Trophoblast cell (in vitro differentiated cells and primary cell): ENCODE results near the gene MPO.

ENCODE experiments used
- DNase-seq, 2 donors: peaks; one replicate each; pipeline ENCODE4 v3.0.0-alpha.2; 2016
- H2AFZ ChIP-seq: 2 replicates; pipeline ENCODE4 v1.6.1; 2013; ENCODE audit warnings: low read length, moderate library complexity, mild to moderate bottlenecking; ENCODE audit not compliant: insufficient read depth, poor library complexity
- H2AK5ac ChIP-seq: 2 replicates; pipeline ENCODE4 v1.6.1; 2013; ENCODE audit warnings: mild to moderate bottlenecking, low read length
- H2BK120ac ChIP-seq: 2 replicates; pipeline ENCODE4 v1.6.1; 2013; ENCODE audit warnings: low read length, mild to moderate bottlenecking, moderate library complexity; ENCODE audit not compliant: insufficient read depth, poor library complexity
- H2BK12ac ChIP-seq: 2 replicates; pipeline ENCODE4 v1.6.1; 2013; ENCODE audit warnings: mild to moderate bottlenecking, low read length, moderate library complexity
- H2BK5ac ChIP-seq: 2 replicates; pipeline ENCODE4 v1.6.1; 2013; ENCODE audit warnings: low read length, low read depth, moderate library complexity, mild to moderate bottlenecking; ENCODE audit not compliant: poor library complexity
- H3K14ac ChIP-seq: 2 replicates; pipeline ENCODE4 v1.6.1; 2013; ENCODE audit warnings: mild to moderate bottlenecking, low read length
- H3K18ac ChIP-seq: 2 replicates; pipeline ENCODE4 v1.6.1; 2013; ENCODE audit warnings: mild to moderate bottlenecking, low read length
- H3K23ac ChIP-seq: 2 replicates; pipeline ENCODE4 v1.6.1; 2013; ENCODE audit warnings: low read length
- H3K27ac ChIP-seq: 2 replicates; pipeline ENCODE4 v1.5.1; 2013; ENCODE audit warnings: low read depth, mild to moderate bottlenecking, inconsistent platforms, low read length, moderate library complexity
- H3K27me3 ChIP-seq: 2 replicates; pipeline ENCODE4 v1.6.1; 2013; ENCODE audit warnings: inconsistent platforms, mild to moderate bottlenecking, low read length, moderate library complexity; ENCODE audit not compliant: insufficient read depth
- H3K36me3 ChIP-seq, 2 experiments: 1 replicate in 1 of 2; 2 replicates in 1 of 2; pipeline ENCODE4 v1.6.1; 2013; ENCODE audit warnings: low read length in 2 of 2, mild to moderate bottlenecking in 2 of 2, moderate library complexity in 1 of 2; ENCODE audit not compliant: insufficient read depth in 2 of 2, control insufficient read depth in 1 of 2
- H3K4ac ChIP-seq: 2 replicates; pipeline ENCODE4 v1.6.1; 2013; ENCODE audit warnings: low read depth, mild to moderate bottlenecking, low read length, moderate library complexity
- H3K4me1 ChIP-seq, 2 experiments: 1 replicate in 1 of 2; 2 replicates in 1 of 2; pipeline ENCODE4 v1.6.1; 2013; ENCODE audit warnings: low read length in 2 of 2, mild to moderate bottlenecking in 2 of 2, moderate library complexity in 1 of 2; ENCODE audit not compliant: insufficient read depth in 2 of 2, control insufficient read depth in 1 of 2
- H3K4me2 ChIP-seq: 2 replicates; pipeline ENCODE4 v1.6.1; 2013; ENCODE audit warnings: inconsistent platforms, mild to moderate bottlenecking, low read length, moderate library complexity
- H3K4me3 ChIP-seq: 2 replicates; pipeline ENCODE4 v1.5.1; 2013; ENCODE audit warnings: mild to moderate bottlenecking, low read depth, low read length, inconsistent platforms
- H3K79me1 ChIP-seq: one replicate; pipeline ENCODE4 v1.6.1; 2013; ENCODE audit warnings: low read length
- H3K79me2 ChIP-seq: 2 replicates; pipeline ENCODE4 v1.6.1; 2013; ENCODE audit warnings: low read length, mild to moderate bottlenecking; ENCODE audit not compliant: control insufficient read depth, insufficient read depth, poor library complexity
- H3K9ac ChIP-seq: 2 replicates; pipeline ENCODE4 v1.6.1; 2013; ENCODE audit warnings: mild to moderate bottlenecking, low read length
- H3K9me3 ChIP-seq: 2 replicates; pipeline ENCODE4 v1.6.1; 2013; ENCODE audit warnings: low read depth, mild to moderate bottlenecking, control low read depth, inconsistent platforms, low read length; ENCODE audit not compliant: insufficient read depth
- H4K12ac ChIP-seq: 2 replicates; pipeline ENCODE4 v1.6.1; 2013; ENCODE audit warnings: low read depth, mild to moderate bottlenecking, low read length, moderate library complexity
- H4K8ac ChIP-seq: 2 replicates; pipeline ENCODE4 v1.6.1; 2013; ENCODE audit warnings: low read depth, mild to moderate bottlenecking, low read length, moderate library complexity
- H4K91ac ChIP-seq: one replicate; pipeline ENCODE4 v1.6.1; 2013; ENCODE audit warnings: low read depth, mild to moderate bottlenecking, low read length, moderate library complexity
- WGBS: extraction: QIAGEN DNeasy Blood & Tissue Kit; methylation state at CpG from one replicate; pipeline ENCODE4 v1.1.7; 2013; ENCODE audit warnings: missing lambda C conversion rate; ENCODE audit not compliant: insufficient read length, insufficient coverage; ENCODE audit errors: extremely low coverage; 5-methylcytosine and 5-hydroxymethylcytosine counted together

The MPO gene

GRCh38 chr17:58285422-58285810, 4.7 kb upstream of the MPO start:
- Histone ChIP-seq H2AFZ (no peak overlapping the region), H3K27ac (no peak overlapping the region), H3K36me3 (no peaks in the 10 kb centered on the region), H4K8ac (no peak overlapping the region), H4K91ac (no peak overlapping the region), H3K4me3 (no peak overlapping the region), H3K27me3 (no peaks in the 10 kb centered on the region), H3K9ac (no peak overlapping the region), H4K12ac (no peak overlapping the region), H2AK5ac (no peak overlapping the region), H3K14ac (no peak overlapping the region), H2BK5ac (no peak overlapping the region), H3K18ac (no peak overlapping the region), H3K79me2 (no peaks in the 10 kb centered on the region), H3K4me1 (peaks cover 0 to 2% of the 10 kb centered on the region in 2 experiments), H2BK12ac (no peak overlapping the region), H3K4ac (no peak overlapping the region), H3K79me1 (no peaks in the 10 kb centered on the region), H3K4me2 (no peak overlapping the region), H3K9me3 (no peaks in the 10 kb centered on the region), H3K23ac (no peak overlapping the region), H2BK120ac (no peak overlapping the region)
- no peak for DNase-seq
- WGBS = no CpG with 5 or more reads among the region's 3 CpGs

GRCh38 chr17:58284613-58285421, 4.1 kb upstream of the MPO start:
- Histone ChIP-seq H3K4ac (no peak overlapping the region), H3K18ac (no peak overlapping the region), H4K8ac (no peak overlapping the region)

GRCh38 chr17:58283674-58284612, 3.2 kb upstream of the MPO start:
- no peak overlapping the region for H2AFZ ChIP-seq
- WGBS = no CpG with 5 or more reads among the region's 12 CpGs
- no peak overlapping the region for H2AK5ac ChIP-seq
- H3K4me3 ChIP-seq = no peak overlapping the region
- no peaks in the 10 kb centered on the region for H3K79me1 ChIP-seq
- no peak overlapping the region for H2BK5ac ChIP-seq
- no peak overlapping the region for H3K23ac ChIP-seq
- H3K9ac ChIP-seq = no peak overlapping the region
- H3K18ac ChIP-seq = no peak overlapping the region
- no peak for DNase-seq
- H3K4ac ChIP-seq = no peak overlapping the region
- no peaks in the 10 kb centered on the region for H3K27me3 ChIP-seq
- H4K8ac ChIP-seq = no peak overlapping the region
- no peaks in the 10 kb centered on the region for H3K79me2 ChIP-seq
- H3K14ac ChIP-seq = no peak overlapping the region
- H3K4me2 ChIP-seq = no peak overlapping the region
- H3K9me3 ChIP-seq = peaks cover 3% of the 10 kb centered on the region
- peaks cover 0 to 2% of the 10 kb centered on the region in 2 experiments for H3K4me1 ChIP-seq
- no peak overlapping the region for H4K12ac ChIP-seq
- no peak overlapping the region for H3K27ac ChIP-seq
- H4K91ac ChIP-seq = no peak overlapping the region
- H2BK120ac ChIP-seq = no peak overlapping the region
- no peak overlapping the region for H2BK12ac ChIP-seq
- no peaks in the 10 kb centered on the region for H3K36me3 ChIP-seq

More at GRCh38 chr17:58284613-58285421, 4.1 kb upstream of the MPO start:
- Histone ChIP-seq H3K27ac (no peak overlapping the region), H2BK12ac (no peak overlapping the region), H3K4me3 (no peak overlapping the region), H2AK5ac (no peak overlapping the region), H2BK5ac (no peak overlapping the region), H3K23ac (no peak overlapping the region), H4K91ac (no peak overlapping the region), H2BK120ac (no peak overlapping the region), H3K4me1 (peaks cover 0 to 2% of the 10 kb centered on the region in 2 experiments), H3K79me2 (no peaks in the 10 kb centered on the region), H3K4me2 (no peak overlapping the region), H3K79me1 (no peaks in the 10 kb centered on the region), H2AFZ (no peak overlapping the region), H3K14ac (no peak overlapping the region), H3K9me3 (peaks cover under 1% of the 10 kb centered on the region), H3K36me3 (no peaks in the 10 kb centered on the region), H3K9ac (no peak overlapping the region), H4K12ac (no peak overlapping the region), H3K27me3 (no peaks in the 10 kb centered on the region)
- DNase-seq = no peak
- WGBS = no CpG with 5 or more reads among the region's 6 CpGs

GRCh38 chr17:58282442-58282841, 1.7 kb upstream of the MPO start:
- no peak overlapping the region for H2AK5ac ChIP-seq
- H3K4me1 ChIP-seq = peaks cover 0 to 2% of the 10 kb centered on the region in 2 experiments
- H3K18ac ChIP-seq = no peak overlapping the region
- H2BK12ac ChIP-seq = no peak overlapping the region
- H2BK5ac ChIP-seq = no peak overlapping the region
- H3K4me3 ChIP-seq = no peak overlapping the region
- no peak overlapping the region for H3K4me2 ChIP-seq
- no peaks in the 10 kb centered on the region for H3K79me2 ChIP-seq
- H3K36me3 ChIP-seq = no peaks in the 10 kb centered on the region
- H3K14ac ChIP-seq = no peak overlapping the region
- H3K79me1 ChIP-seq = no peaks in the 10 kb centered on the region
- no peak overlapping the region for H4K91ac ChIP-seq
- H3K4ac ChIP-seq = no peak overlapping the region
- H3K27me3 ChIP-seq = no peaks in the 10 kb centered on the region
- no peak overlapping the region for H4K8ac ChIP-seq
- no peak overlapping the region for H3K9ac ChIP-seq
- no peak overlapping the region for H3K27ac ChIP-seq
- no peak overlapping the region for H4K12ac ChIP-seq
- no peak overlapping the region for H3K23ac ChIP-seq
- H2BK120ac ChIP-seq = no peak overlapping the region
- no peak overlapping the region for H2AFZ ChIP-seq
- DNase-seq = no peak
- H3K9me3 ChIP-seq = peaks cover 3% of the 10 kb centered on the region
- no CpG with 5 or more reads among the region's 6 CpGs for WGBS
